Lung (tissue), 12 donors: Measurements from ENCODE around the gene DLGAP4. TPM values are rescaled to one million over a fixed set of nuclear protein-coding genes. Genes with fewer than 3 reads are reported as not detected.

Experiments
- ATAC-seq: fragments of 200-7000 bp; cut with Tn5 transposase; one replicate; pipeline ENCODE4 v1.9.1; 2020; ENCODE audit warnings: moderate number of reproducible peaks; ENCODE audit not compliant: insufficient read depth, low FRiP score
- DNase-seq, 3 donors: peaks; one replicate each; pipeline ENCODE4 v3.0.0-alpha.2; 2013 to 2017
- H3K27ac ChIP-seq, 2 donors: one replicate each; pipeline ENCODE4 v1.5.1; 2013; ENCODE audit warnings: mild to moderate bottlenecking in 2 of 2, moderate library complexity in 2 of 2, control low read depth in 1 of 2, inconsistent platforms in 1 of 2, low read depth in 1 of 2, low read length in 1 of 2
- H3K27me3 ChIP-seq, 3 donors: one replicate each; pipeline ENCODE4 v1.5.1; 2013; ENCODE audit warnings: low read length in 2 of 3; ENCODE audit not compliant: control insufficient read depth in 3 of 3, insufficient read depth in 3 of 3
- H3K36me3 ChIP-seq, 4 donors: one replicate each; pipeline ENCODE4 v1.5.1; 2013; ENCODE audit warnings: low read length in 4 of 4, mild to moderate bottlenecking in 1 of 4, moderate library complexity in 1 of 4; ENCODE audit not compliant: control insufficient read depth in 4 of 4, insufficient read depth in 4 of 4
- H3K4me1 ChIP-seq, 5 donors: one replicate each; pipeline ENCODE4 v1.5.1; 2013; ENCODE audit warnings: low read length in 5 of 5, mild to moderate bottlenecking in 2 of 5, moderate library complexity in 1 of 5; ENCODE audit not compliant: control insufficient read depth in 5 of 5, insufficient read depth in 5 of 5
- H3K4me3 ChIP-seq: one replicate; pipeline ENCODE4 v1.5.1; 2013; ENCODE audit warnings: mild to moderate bottlenecking, control low read depth, moderate library complexity
- H3K9ac ChIP-seq, 2 donors: one replicate each; pipeline ENCODE4 v1.5.1; 2013; ENCODE audit warnings: low read length in 2 of 2, control low read depth in 1 of 2; ENCODE audit not compliant: insufficient read depth in 1 of 2
- H3K9me3 ChIP-seq, 4 donors: one replicate each; pipeline ENCODE4 v1.5.1; 2013; ENCODE audit warnings: low read length in 3 of 4, mild to moderate bottlenecking in 1 of 4, moderate library complexity in 1 of 4; ENCODE audit not compliant: control insufficient read depth in 4 of 4, insufficient read depth in 3 of 4
- CTCF ChIP-seq: IDR thresholded peaks from 2 replicates; pipeline ENCODE4 v1.5.1; 2012; ENCODE audit warnings: mild to moderate bottlenecking; ENCODE audit errors: control extremely low read depth, extremely low read depth
- WGBS, 2 donors: extraction: QIAGEN DNeasy Blood & Tissue Kit; methylation state at CpG; one replicate each; pipeline ENCODE4 v1.1.7; 2013; 5-methylcytosine and 5-hydroxymethylcytosine counted together
- polyA plus RNA-seq, 2 donors: library from polyadenylated mRNA; stranded (reverse); fragments of 200-250 nt; gene quantifications; one replicate each; pipeline ENCODE4 v1.2.1, GENCODE V29; 2013
- total RNA-seq, 2 donors: library from RNA; depleted of rRNA in 1 of 2; stranded (reverse); fragments of >200 nt in 1 of 2; gene quantifications; one replicate each; pipeline ENCODE4 v1.2.1, GENCODE V29; 2014 to 2021
- donor health status: control.
- donor health status: control.
- donor health status: Bipolar disorder and iron deficiency.
- donor health status: healthy.
- donor health status: DM: yes; HTN: yes; CAD: no.

Gene DLGAP4
- total and polyA plus RNA-seq, 4 donors, result 34.6 to 67.6 (median 35.8) TPM

- no peak for ATAC-seq
- Histone ChIP-seq H3K36me3 (peaks cover 0 to 9% (median 2%) of the 10 kb centered on the region in 4 donors), H3K27me3 (no peaks in the 10 kb centered on the region), H3K4me1 (peaks cover 0 to 46% (median 17%) of the 10 kb centered on the region in 5 donors), H3K27ac (peak overlapping the region; percentile 85 to 88), H3K4me3 (no peak overlapping the region), H3K9ac (no peak overlapping the region), H3K9me3 (no peaks in the 10 kb centered on the region)
- no peak for DNase-seq
- 73 to 88% methylated on average over 5 of the region's 5 CpGs for WGBS, 2 donors
- TF ChIP-seq CTCF, result no peak
These were observed 177.2 kb downstream of the DLGAP4 start for GRCh38 chr20:36483209-36483918.

GRCh38 chr20:36483919-36484808, 178.0 kb downstream of the DLGAP4 start:
- no peak for TF ChIP-seq CTCF
- ATAC-seq (no peak), DNase-seq (no peak)
- Histone ChIP-seq H3K27me3 (no peaks in the 10 kb centered on the region), H3K4me3 (no peak overlapping the region), H3K4me1 (peaks cover 0 to 46% (median 17%) of the 10 kb centered on the region in 5 donors), H3K9ac (no peak overlapping the region), H3K36me3 (peaks cover 0 to 9% (median 2%) of the 10 kb centered on the region in 4 donors), H3K27ac (peak overlapping the region; percentile 56 to 85), H3K9me3 (no peaks in the 10 kb centered on the region)
- WGBS, 2 donors, result 59 to 73% methylated on average over 8 of the region's 8 CpGs

GRCh38 chr20:36485286-36485685, 179.1 kb downstream of the DLGAP4 start:
- H3K4me1 ChIP-seq, result peaks cover 0 to 50% (median 17%) of the 10 kb centered on the region in 5 donors
- no peak overlapping the region for H3K9ac ChIP-seq
- H3K27me3 ChIP-seq, result no peaks in the 10 kb centered on the region
- DNase-seq, result no peak
- H3K36me3 ChIP-seq, result peaks cover 0 to 9% (median 2%) of the 10 kb centered on the region in 4 donors
- ATAC-seq, result no peak
- 95 to 96% methylated on average over 3 of the region's 3 CpGs for WGBS, 2 donors
- no peak overlapping the region for H3K27ac ChIP-seq
- TF ChIP-seq CTCF, result no peak
- no peaks in the 10 kb centered on the region for H3K9me3 ChIP-seq
- H3K4me3 ChIP-seq, result no peak overlapping the region
